GM12878 (cell line): ENCODE results near the gene METTL9. TPM values are rescaled to one million over a fixed set of nuclear protein-coding genes. Genes with fewer than 3 reads are reported as not detected.

Experiments used
- ATAC-seq: fragments of 200-7000 bp; cut with Tn5 transposase; 3 replicates; pipeline ENCODE4 v1.9.1; 2020; ENCODE audit warnings: mild to moderate bottlenecking, moderate library complexity
- BruUV-seq: library from RNA; stranded (reverse); fragments of 400-500 nt; replicated peaks from 2 replicates; lab custom pipeline; 2021; lab: Mats Ljungman, UMichigan
- CTCF ChIA-PET: fragments of 300-600 bp; sonication (Branson Sonifier 250); formaldehyde crosslinking; extraction: SDS; loops from one replicate; lab custom pipeline; 2021; ENCODE audit warnings: inconsistent platforms; lab: Yijun Ruan, JAX
- POLR2A ChIA-PET: fragments of 350-600 bp; formaldehyde crosslinking; extraction: SDS; loops from one replicate; lab custom pipeline; 2021; ENCODE audit warnings: inconsistent platforms; lab: Charles Lee
- RAD21 ChIA-PET: fragments of 300-600 bp; sonication (Branson Sonifier 250); formaldehyde crosslinking; loops from one replicate; lab custom pipeline; 2023; ENCODE audit warnings: antibody characterized with exemption; ENCODE audit not compliant: unreplicated experiment; lab: Charles Lee
- SMC1A ChIA-PET: fragments of 300-600 bp; sonication (Branson Sonifier 250); formaldehyde crosslinking; loops from one replicate; lab custom pipeline; 2023; ENCODE audit not compliant: unreplicated experiment, uncharacterized antibody; lab: Charles Lee
- DNase-seq: peaks from one replicate; pipeline ENCODE4 v3.0.0-alpha.2; 2011; ENCODE audit warnings: low read depth, low spot score
- FAIRE-seq: peaks from 3 replicates; lab custom pipeline; 2011; peaks lifted over from hg19 to GRCh38; lab: Jason Lieb, UNC
- H2AFZ ChIP-seq: 2 replicates; pipeline ENCODE4 v1.6.0; 2011; ENCODE audit warnings: low read depth, low read length, control low read depth; ENCODE audit not compliant: control insufficient read depth
- H3K27ac ChIP-seq: 2 replicates; pipeline ENCODE4 v1.5.1; 2011; ENCODE audit warnings: control low read depth; ENCODE audit not compliant: control insufficient read depth, insufficient read depth
- H3K27me3 ChIP-seq, 2 experiments: replicated peaks in 1 of 2; 2 replicates each; pipeline versions ENCODE4 v1.6.0 to v1.6.1; 2011; ENCODE audit warnings: low read length in 1 of 2; ENCODE audit not compliant: control insufficient read depth in 2 of 2, insufficient read depth in 2 of 2
- H3K36me3 ChIP-seq, 2 experiments: 2 replicates each; pipeline ENCODE4 v1.5.1; 2011; ENCODE audit warnings: low read length in 1 of 2; ENCODE audit not compliant: control insufficient read depth in 2 of 2, insufficient read depth in 2 of 2
- H3K4me1 ChIP-seq: 2 replicates; pipeline ENCODE4 v1.6.1; 2011; ENCODE audit warnings: mild to moderate bottlenecking, low read length, moderate library complexity, mixed read lengths; ENCODE audit not compliant: control insufficient read depth, insufficient read depth
- H3K4me2 ChIP-seq: 2 replicates; pipeline ENCODE4 v1.6.0; 2011; ENCODE audit warnings: control low read depth; ENCODE audit not compliant: control insufficient read depth, insufficient read depth
- H3K4me3 ChIP-seq: fragments of 200-600 bp; sonication (generic); 2 replicates; pipeline ENCODE4 v1.5.1; 2016
- H3K79me2 ChIP-seq: 2 replicates; pipeline ENCODE4 v1.6.0; 2011; ENCODE audit warnings: low read length; ENCODE audit not compliant: control insufficient read depth, insufficient read depth
- H3K9ac ChIP-seq: 2 replicates; pipeline ENCODE4 v1.8.0; 2011; ENCODE audit warnings: low read length, control low read depth, mixed read lengths; ENCODE audit not compliant: control insufficient read depth, insufficient read depth
- H3K9me3 ChIP-seq: replicated peaks from 3 replicates; pipeline ENCODE4 v1.5.1; 2011; ENCODE audit warnings: mild to moderate bottlenecking, low read length; ENCODE audit not compliant: control insufficient read depth, insufficient read depth
- H4K20me1 ChIP-seq: 2 replicates; pipeline ENCODE4 v1.6.0; 2011; ENCODE audit not compliant: control insufficient read depth, insufficient read depth
- BCL11A ChIP-seq: IDR thresholded peaks from 2 replicates; pipeline ENCODE4 v1.6.1; 2011; ENCODE audit warnings: low read depth, low read length
- CREB1 ChIP-seq: IDR thresholded peaks from 2 replicates; pipeline ENCODE4 v1.6.1; 2012; ENCODE audit warnings: low read depth, mild to moderate bottlenecking, inconsistent platforms
- CUX1 ChIP-seq: IDR thresholded peaks from 2 replicates; pipeline ENCODE4 v1.6.1; 2012; ENCODE audit warnings: improper control_type of control experiment, low read depth, low read length; ENCODE audit not compliant: insufficient replicate concordance
- EED ChIP-seq: sonication (generic); IDR thresholded peaks from 2 replicates; pipeline ENCODE4 v1.6.1; 2016; ENCODE audit warnings: antibody characterized with exemption, low read depth
- IRF3 ChIP-seq: fragments of 450-650 bp; IDR thresholded peaks from 2 replicates; pipeline ENCODE4 v1.6.1; 2014; ENCODE audit warnings: mild to moderate bottlenecking
- LARP7 ChIP-seq: fragments of 450-650 bp; IDR thresholded peaks from 2 replicates; pipeline ENCODE4 v1.6.1; 2017; ENCODE audit warnings: mild to moderate bottlenecking
- MAX ChIP-seq: IDR thresholded peaks from 2 replicates; pipeline ENCODE4 v1.6.1; 2012; ENCODE audit warnings: low read depth, low read length, improper control_type of control experiment
- MEF2A ChIP-seq: IDR thresholded peaks from 2 replicates; pipeline ENCODE4 v1.6.1; 2011; ENCODE audit warnings: low read depth, mild to moderate bottlenecking, low read length, moderate library complexity; ENCODE audit not compliant: insufficient read depth
- NKRF ChIP-seq: fragments of 450-650 bp; conservative IDR thresholded peaks from 2 replicates; pipeline ENCODE4 v1.6.1; 2017; ENCODE audit warnings: mild to moderate bottlenecking, moderate library complexity
- PML ChIP-seq: IDR thresholded peaks from 2 replicates; pipeline ENCODE4 v1.6.1; 2012; ENCODE audit warnings: low read length, inconsistent platforms
- RELB ChIP-seq: fragments of 450-650 bp; IDR thresholded peaks from 2 replicates; pipeline ENCODE4 v1.6.1; 2017; ENCODE audit warnings: low read depth, mild to moderate bottlenecking, moderate library complexity
- WGBS: methylation state at CpG from one replicate; pipeline ENCODE4 v1.1.6; 2016; ENCODE audit warnings: low lambda C conversion rate; ENCODE audit not compliant: insufficient replicate concordance, insufficient coverage; ENCODE audit errors: missing lambda C conversion rate; 5-methylcytosine and 5-hydroxymethylcytosine counted together
- in situ Hi-C: fragments of 300-500 bp; cut with MboI; formaldehyde crosslinking; loops from 9 replicates; pipeline ENCODE4 v1.14.3; 2018; ENCODE audit warnings: mixed read lengths
- intact Hi-C: fragments of 100-400 bp; cut with micrococcal nuclease; formaldehyde crosslinking; loops from one replicate; pipeline ENCODE4 v1.14.2; 2022; ENCODE audit not compliant: unreplicated experiment
- polyA plus RNA-seq, 11 experiments: library from polyadenylated mRNA; depleted of rRNA in 4 of 11; unstranded in 6 of 11; stranded (reverse) in 5 of 11; fragments of >200 nt; fragmentation: Nextera tagmentation in 4 of 11; fragmentation: Illumina TruSeq in 1 of 11; extraction: Ambion mirVana in 4 of 11; extraction: Trizol in 1 of 11; gene quantifications; 1 replicate in 1 of 11; 2 replicates in 10 of 11; pipeline versions ENCODE4 v1.2.1 to v1.2.3, GENCODE V29; 2011 to 2016; ENCODE audit warnings: inconsistent platforms in 2 of 11, missing spikeins in 2 of 11, low read depth in 1 of 11
- total RNA-seq, 4 experiments: library from RNA; depleted of rRNA in 3 of 4; stranded (reverse); fragments of >200 nt in 3 of 4; fragmentation: Illumina TruSeq in 1 of 4; extraction: Trizol in 1 of 4; gene quantifications; 2 replicates each; pipeline versions ENCODE4 v1.2.1 to v1.2.3, GENCODE V29; 2013 to 2021

The METTL9 gene
- total and polyA plus RNA-seq, 10 of the 15 experiments (the other 5 are each of a cell fraction or from before 2014, with no cell fraction given): 19.4 to 119 (median 101) TPM

- TF ChIP-seq LARP7: no peak
- TF ChIP-seq NKRF: no peak
- no peak for TF ChIP-seq CREB1
- no peak for TF ChIP-seq IRF3
- TF ChIP-seq, all 136 proteins: peak for 0
Observed at GRCh38 chr16:21610766-21611165, 11.4 kb downstream of the METTL9 start (continued).

- FAIRE-seq: no peak
- TF ChIP-seq EED (no peak), MEF2A (no peak), BCL11A (no peak), CUX1 (no peak), RELB (no peak), MAX (no peak), PML (no peak)
Observed at GRCh38 chr16:21611198-21611555, 11.8 kb downstream of the METTL9 start.

More at GRCh38 chr16:21611198-21611555, 11.8 kb downstream of the METTL9 start:
- ChIA-PET RAD21 (no interaction called here), SMC1A (interaction anchor here (1.2 to 2.1 kb wide), 6 partner anchors 10 to 30 kb away, joined by 3 to 7 read pairs (median 5); no protein-coding TSS in a partner anchor), POLR2A (no interaction called here), CTCF (interaction anchor here (1.1 to 1.8 kb wide), 4 partner anchors 12 to 96 kb away, joined by 3 to 5 read pairs (median 4); no protein-coding TSS in a partner anchor)
- WGBS: 71% methylated on average over 4 of the region's 4 CpGs
- peaks cover 2% of the 10 kb centered on the region; the same call in 1 of the 2 replicates for H4K20me1 ChIP-seq
- no peak overlapping the region for H2AFZ ChIP-seq
- H3K4me3 ChIP-seq: no peak overlapping the region
- intact Hi-C loops: no loop called here
- no peaks in the 10 kb centered on the region for H3K9me3 ChIP-seq
- no TSS peak for BruUV-seq
- no peaks in the 10 kb centered on the region; a peak in 2 of 4 replicates for H3K36me3 ChIP-seq
- DNase-seq: no peak
- in situ Hi-C loops: no loop called here
- H3K27ac ChIP-seq: no peak overlapping the region
- no peak overlapping the region for H3K9ac ChIP-seq
- H3K79me2 ChIP-seq: peaks cover 12% of the 10 kb centered on the region
- no peaks in the 10 kb centered on the region for H3K27me3 ChIP-seq
- no peak for ATAC-seq
- H3K4me1 ChIP-seq: peaks cover 19% of the 10 kb centered on the region
- H3K4me2 ChIP-seq: no peak overlapping the region
